ENCODE data around the gene NAGS. TPM values are rescaled to one million over a fixed set of nuclear protein-coding genes. Genes with fewer than 3 reads are reported as not detected.
"Not testable (repeated sequence)": the region's sequence is repeated elsewhere in the genome, so short reads cannot be mapped to it uniquely, and the experiment has no call there.

Gene NAGS
- polyA plus RNA-seq, 3 donors: 0.34 to 1.0 (median 0.45) TPM

DNA sequence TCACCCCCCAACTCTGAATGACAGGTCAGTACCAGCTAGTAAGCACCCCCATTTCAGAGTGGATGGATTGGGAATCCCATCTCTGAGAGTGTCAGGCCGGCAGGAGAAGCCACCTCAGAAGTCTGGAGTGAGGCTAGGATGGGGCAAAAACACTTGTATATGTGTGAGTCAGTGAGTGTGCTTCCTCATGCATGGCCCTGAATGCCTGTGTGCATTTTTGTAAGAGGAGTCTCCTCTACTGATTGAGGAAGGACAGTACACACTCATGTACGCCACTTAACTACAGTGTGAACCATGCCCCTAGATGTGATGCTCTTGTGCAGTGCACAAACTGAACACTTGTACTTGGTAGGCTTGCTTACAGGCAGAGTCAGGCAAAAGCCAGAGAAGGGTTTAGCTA, 22.3 kb upstream of the NAGS start:
- no peak overlapping the region for H3K27ac ChIP-seq (ENCODE audit: low read depth, low read length)
- WGBS, 3 donors: 73 to 80% (median 79%) methylated on average over 2 of the region's 2 CpGs

DNA sequence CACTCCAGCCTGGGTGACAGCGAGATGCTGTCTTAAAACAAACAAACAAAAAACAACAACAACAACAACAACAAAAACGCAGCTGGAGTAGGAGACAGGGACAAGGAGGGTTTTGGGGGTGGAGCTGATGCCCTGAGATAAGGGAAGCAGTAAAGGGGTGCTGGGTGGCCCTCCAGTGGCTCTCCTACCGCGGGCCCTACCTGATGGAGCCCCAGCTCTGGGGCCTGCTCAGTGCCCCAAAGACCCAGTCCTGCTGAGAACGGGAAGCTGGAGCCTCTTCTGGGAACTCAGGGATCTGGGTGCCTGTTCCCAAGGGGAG, 21.3 kb upstream of the NAGS start:
- H3K27ac ChIP-seq (ENCODE audit: low read depth, low read length): no peak overlapping the region
- 15 to 28% (median 22%) methylated on average over 5 of the region's 5 CpGs for WGBS, 3 donors

DNA sequence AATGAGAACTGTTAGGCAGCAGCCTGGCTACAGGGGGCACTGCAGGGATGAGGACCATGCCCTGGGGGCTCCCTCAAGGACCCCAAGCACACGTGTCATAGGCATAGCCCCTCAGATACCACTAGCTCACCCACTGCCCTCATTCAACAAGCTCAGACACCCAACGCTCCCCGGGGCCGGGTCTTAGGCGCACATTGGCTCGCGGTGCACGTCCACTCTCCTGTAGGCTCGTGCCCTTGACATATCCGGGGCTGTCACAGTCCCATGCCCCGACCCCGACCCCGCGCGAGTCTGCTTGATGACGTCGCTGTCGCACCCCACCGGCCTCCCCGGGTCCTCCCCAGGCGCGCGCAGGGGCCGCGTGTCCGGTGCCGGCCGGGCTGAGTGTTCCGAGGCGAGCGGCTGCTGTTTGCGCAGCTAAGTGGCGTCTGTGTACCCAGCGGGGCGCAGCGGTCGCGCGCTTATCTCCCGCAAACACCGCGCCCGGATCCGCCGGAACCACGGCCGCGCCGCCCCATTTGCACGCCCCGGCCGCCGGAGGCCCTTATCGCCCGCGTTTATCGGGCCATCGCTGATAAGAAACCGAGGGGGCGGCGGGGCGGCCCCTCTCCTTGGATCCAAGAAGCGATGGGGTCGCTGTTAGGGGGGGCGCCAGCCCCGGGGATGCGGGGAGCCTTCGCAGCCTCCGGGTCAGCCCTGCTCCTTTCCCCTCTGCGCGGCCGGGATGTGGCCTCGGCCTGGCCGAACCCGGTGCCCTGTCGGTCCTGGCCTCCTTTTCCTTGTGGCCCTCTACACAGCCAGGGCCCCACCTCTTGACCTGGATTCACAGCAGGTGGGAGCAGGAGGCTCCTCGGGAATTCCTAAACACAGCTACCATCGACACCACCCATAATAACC, 20.7 kb upstream of the NAGS start:
- no peak overlapping the region for H3K27ac ChIP-seq (ENCODE audit: low read depth, low read length)
- WGBS, 3 donors: 1 to 4% (median 2%) methylated on average over 63 to 78 of the region's 78 CpGs

DNA sequence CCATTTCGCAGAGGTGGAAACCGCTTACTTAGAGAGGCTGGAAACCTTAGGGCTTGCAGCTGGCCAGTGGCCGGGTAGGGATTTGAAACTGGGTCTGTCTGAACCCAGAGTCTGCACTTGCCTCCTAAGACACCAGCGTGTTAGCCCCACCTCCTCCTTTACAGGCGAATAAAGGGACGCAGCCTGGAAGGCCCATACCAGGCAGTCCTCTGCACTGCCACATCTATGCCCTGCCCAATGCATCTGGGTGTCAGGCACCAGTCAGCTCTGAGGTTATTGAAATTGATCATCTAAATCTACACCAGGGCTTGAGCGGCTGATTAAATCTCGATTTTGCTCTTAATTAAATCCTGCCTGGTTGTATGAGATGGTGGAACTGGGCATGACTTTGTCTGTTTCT, 19.9 kb upstream of the NAGS start:
- 84 to 85% (median 85%) methylated on average over 8 of the region's 8 CpGs for WGBS, 3 donors
- no peak overlapping the region for H3K27ac ChIP-seq (ENCODE audit: low read depth, low read length)

DNA sequence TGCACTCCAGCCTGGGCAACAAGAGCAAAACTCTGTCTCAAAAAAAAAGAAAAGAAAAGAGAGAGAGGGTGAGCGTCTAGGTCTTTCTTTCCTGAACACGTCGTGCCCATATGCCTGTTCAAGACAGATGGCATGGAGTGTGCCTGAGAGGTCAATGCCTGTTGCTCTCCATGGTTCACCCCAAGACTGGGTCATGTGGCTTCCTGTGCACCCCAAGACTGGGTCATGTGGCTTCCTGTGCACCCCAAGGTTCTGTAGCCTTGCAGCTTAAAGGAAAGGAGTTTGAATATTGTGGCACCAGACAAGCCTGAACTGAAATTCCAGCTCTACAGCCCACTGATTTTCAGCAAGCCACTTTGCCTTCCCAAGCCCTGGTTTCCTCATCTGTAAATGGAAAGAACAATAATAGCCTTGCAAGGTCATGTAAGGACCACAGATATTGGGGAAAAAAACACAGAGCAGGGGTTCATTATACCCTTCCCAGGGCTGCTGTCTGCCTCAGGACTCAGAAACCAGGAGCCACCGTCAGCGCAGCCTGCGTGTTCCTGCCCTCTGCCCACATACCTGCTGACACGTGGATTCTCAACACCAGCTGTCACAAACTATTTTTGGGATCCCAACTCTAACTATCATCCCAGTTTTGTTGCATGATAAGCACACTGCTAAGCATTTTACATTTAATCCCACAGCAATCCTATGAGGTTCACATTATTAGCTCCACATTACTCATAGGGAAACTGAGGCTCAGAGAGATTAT, 18.0 kb upstream of the NAGS start:
- no peak overlapping the region for H3K27ac ChIP-seq (ENCODE audit: low read depth, low read length)
- 86 to 90% (median 88%) methylated on average over 7 of the region's 7 CpGs for WGBS, 3 donors

DNA sequence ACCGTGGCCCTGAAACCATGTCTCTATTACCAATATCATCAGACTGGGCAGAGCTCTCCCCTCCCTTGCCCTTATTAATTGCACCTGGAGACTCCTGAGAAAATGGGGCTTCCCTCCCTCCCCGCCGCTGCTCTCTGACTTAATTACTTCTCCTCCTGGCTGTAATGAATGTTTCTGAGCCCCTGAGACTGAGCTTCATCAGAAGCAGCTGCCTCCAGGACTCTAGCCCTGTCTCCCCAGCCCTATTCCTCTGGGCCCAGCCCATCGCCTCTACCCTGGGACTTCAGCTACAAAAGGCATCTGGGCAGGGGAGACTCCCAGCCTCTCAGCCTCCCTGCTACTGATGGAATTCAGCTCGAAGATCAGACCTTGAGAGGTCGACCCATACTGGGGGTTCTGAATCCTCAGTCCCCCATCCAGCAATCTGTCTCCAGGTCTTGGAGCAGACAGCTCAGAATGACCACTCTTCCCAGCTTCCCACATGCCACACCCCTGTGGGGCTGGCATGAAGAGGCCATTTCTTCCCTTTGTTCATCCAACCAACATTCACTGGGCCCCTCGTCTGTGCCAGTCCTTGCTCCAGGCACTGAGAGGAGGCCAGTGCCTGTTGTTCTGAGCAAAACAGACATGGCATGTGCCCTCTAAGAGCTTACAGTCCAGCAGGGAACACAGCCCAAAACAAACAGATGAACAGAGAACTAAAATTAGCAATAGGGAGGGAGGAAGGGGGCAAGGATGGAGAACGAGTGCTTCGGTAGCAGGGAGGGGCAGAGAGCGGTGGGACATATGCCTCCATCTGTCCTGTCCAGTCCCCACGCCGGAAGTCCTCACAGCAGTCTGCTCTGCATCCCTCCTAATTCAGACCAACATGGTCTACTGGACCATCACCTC, 17.0 kb upstream of the NAGS start:
- no peak overlapping the region for H3K27ac ChIP-seq (ENCODE audit: low read depth, low read length)
- WGBS, 3 donors: 61 to 68% (median 67%) methylated on average over 12 of the region's 12 CpGs

DNA sequence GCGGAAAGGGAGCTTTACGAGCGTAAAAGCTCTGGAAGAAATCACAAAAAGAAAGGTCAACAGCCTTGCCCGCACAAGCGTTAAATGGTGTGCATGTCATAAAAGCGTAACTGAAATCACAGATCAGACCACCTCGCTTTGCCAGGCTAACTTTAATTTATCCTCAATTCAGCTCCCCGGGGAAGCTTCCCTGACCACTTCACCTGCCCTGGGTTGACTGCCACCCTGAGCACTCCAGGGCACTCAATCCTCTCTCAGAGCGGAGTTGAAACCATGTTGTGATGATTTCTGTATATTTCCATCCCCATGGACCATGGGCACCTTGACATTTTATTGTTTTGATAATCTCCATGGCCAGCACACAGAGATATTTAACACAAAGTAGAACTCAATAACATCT, 16.1 kb upstream of the NAGS start:
- 64 to 85% (median 84%) methylated on average over 9 of the region's 9 CpGs for WGBS, 3 donors

DNA sequence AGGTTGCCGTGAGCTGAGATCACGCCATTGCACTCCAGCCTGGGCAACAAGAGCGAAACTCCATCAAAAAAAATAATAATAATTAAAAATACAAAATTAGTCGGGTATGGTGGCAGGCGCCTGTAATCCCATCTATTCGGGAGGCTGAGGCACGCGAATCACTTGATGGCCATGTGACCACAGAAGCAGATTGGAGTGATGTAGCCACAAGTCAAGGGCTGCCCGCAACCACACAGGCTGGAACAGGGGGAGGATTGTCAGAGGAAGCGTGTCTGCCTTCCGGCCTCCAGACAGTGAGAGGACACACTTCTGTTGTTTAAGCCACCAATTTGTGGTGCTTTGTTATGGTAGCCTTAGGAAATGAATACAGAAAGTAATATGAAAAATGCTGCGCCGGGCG, 11.8 kb upstream of the NAGS start:
- no peak overlapping the region for H3K27ac ChIP-seq (ENCODE audit: low read depth, low read length)
- 92 to 97% (median 96%) methylated on average over 14 of the region's 14 CpGs for WGBS, 3 donors

More for the DNA sequence above, 16.1 kb upstream of the NAGS start:
- no peak overlapping the region for H3K27ac ChIP-seq (ENCODE audit: low read depth, low read length)

DNA sequence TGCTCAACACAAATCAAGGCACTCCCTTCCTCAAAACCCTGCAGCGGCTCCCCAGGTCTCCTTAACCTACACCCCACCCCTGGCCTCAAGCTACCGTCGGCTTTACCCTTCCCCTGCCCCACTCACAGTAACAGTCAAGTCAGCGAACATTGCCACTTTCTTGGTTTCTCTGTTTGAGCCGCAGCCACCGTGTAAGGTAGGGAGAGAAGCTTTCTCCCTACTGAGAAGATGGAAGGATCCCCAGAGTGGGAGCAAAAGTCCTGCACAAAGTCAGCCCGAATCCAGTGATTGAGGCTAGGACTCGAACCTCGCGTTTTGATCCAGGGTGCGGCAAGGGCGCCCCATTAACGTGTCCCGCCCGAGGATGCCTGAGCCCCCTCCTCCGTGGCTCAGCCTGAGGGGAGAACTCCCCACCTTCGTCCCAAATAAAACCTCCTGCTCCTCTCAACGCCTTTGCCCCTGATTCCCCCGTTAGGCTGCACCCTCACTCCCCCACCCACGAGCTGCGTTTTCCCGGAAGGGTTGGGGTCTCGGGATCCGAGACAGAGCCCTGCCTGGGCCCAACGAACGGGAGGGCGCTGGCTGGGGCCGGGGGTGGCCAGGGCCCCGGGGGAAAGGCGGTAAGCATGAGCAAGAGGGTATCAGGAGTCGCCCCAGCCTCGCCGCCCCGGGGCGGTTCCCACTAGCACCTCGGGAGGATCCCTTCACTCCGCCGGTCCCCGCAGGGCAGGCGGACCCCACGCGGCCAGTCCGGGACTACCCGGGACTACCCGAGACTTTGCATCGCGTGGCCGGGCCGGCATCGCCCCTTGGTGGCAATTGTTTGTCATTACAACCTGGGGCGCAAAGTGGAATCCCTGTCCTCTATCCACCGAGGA, 9.9 kb upstream of the NAGS start:
- no peak overlapping the region for H3K27ac ChIP-seq (ENCODE audit: low read depth, low read length)
- 7% methylated on average over 47 to 52 of the region's 52 CpGs for WGBS, 3 donors

DNA sequence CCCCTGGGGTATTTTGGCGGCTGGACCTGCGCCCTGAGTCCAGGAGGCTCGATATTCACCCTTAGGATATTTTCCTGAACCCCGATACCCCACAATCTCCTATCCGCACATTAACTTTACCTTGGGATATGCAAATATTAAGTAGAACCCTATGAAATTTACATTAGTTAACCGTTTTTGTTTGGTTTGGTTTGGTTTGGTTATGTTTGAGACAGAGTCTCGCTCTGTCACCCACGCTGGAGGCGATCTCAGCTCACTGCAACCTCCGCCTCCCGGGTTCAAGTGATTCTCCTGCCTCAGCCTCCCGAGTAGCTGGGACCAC, 9.3 kb upstream of the NAGS start:
- no peak overlapping the region for H3K27ac ChIP-seq (ENCODE audit: low read depth, low read length)
- WGBS, 3 donors: 11 to 25% (median 18%) methylated on average over 12 of the region's 12 CpGs

DNA sequence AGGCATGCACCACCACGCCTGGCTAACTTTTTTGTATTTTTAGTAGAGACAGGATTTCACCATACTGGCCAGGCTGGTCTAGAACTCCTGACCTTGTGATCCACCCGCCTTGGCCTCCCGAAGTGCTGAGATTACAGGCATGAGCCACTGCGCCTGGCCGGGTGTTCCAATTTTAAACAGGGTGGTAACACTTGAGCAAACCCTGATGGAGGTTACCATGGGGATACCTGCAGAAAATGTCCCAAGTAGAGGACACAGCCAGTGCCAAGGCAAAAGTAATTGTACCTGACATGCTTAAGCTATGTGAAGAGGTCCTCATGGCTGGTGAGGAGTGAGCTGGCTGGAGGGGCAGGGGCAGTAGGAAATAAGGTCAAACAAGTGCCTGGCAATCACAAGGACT, 7.2 kb upstream of the NAGS start:
- not testable (repeated sequence) for H3K27ac ChIP-seq (ENCODE audit: low read depth, low read length)
- 79 to 92% (median 92%) methylated on average over 5 of the region's 5 CpGs for WGBS, 3 donors

DNA sequence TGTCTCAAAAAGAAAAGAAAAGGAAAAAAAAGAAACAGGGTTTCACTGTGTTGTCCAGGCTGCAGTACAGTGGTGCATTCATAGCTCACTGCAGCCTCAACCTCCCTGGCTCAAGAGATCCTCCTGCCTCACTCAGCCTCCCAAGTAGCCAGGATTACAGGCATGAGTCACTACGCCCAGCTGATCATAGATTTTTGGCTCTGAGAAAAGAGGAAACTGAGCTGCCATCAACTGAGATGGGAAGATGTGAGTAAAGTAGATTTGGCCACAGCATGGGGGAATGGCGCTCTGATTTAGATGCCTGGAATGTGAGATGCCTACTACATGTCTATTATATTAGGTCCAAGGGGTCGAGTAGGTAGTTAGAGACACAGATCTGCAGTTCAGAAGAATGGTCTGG, 5.9 kb upstream of the NAGS start:
- WGBS, 3 donors: 73 to 87% (median 78%) methylated on average over 3 of the region's 3 CpGs
- no peak overlapping the region for H3K27ac ChIP-seq (ENCODE audit: low read depth, low read length)

DNA sequence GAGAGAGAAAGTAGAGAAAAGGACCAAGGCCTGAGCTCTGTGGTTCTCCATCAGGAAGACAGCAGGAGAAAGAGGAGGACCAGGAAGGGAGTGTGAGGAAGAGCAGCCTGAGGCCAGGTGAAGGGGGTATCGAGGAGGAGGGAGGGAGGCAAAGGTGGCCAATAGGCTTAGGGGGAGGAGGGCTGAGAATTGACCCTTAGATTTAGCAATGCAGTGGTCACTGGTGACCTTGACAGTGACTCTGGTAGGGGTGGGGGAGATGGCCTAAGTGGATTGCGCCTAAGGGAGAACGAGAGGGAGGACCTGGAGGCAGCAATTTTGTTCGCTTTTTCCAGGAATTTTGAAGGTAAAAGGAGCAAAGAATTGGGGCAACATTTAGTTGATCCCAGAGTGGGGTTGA, 5.4 kb upstream of the NAGS start:
- no peak overlapping the region for H3K27ac ChIP-seq (ENCODE audit: low read depth, low read length)
- 81 to 88% (median 87%) methylated on average over 4 of the region's 4 CpGs for whole genome bisulfite sequencing, 3 donors

DNA sequence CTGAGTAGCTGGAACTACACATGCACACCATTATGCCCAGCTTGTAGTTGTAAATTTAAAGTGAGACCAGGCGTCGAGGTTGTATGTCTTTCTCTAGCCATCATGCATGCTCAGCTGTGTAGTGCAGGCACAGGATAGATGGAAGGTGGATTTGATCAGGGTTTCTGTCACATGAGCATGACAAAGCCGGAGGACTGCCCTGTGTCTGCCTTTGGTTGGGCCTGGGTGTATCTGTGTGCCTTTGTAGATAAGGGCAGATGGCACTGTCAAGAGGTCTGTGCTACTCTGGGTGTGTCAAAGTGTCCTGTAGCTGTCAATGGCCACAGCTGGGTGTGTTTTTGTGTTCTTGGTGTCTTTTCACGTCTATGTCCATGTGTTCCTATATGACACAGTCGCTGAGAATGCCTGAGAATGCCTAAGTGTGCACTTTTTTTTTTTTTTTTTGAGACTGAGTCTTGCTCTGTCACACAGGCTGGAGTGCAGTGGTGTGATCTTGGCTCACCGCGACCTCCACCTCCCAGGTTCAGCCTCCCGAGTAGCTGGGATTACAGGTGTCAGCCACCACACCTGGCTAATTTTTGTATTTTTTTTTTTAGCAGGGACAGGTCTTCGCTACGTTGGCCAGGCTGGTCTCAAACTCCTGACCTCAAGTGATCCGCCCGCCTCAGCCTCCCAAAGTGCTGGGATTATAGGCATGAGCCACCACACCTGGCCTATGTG, 4.1 kb upstream of the NAGS start:
- WGBS, 3 donors: 88 to 92% (median 89%) methylated on average over 8 to 12 of the region's 12 CpGs
- no peak overlapping the region for H3K27ac ChIP-seq (ENCODE audit: low read depth, low read length)

DNA sequence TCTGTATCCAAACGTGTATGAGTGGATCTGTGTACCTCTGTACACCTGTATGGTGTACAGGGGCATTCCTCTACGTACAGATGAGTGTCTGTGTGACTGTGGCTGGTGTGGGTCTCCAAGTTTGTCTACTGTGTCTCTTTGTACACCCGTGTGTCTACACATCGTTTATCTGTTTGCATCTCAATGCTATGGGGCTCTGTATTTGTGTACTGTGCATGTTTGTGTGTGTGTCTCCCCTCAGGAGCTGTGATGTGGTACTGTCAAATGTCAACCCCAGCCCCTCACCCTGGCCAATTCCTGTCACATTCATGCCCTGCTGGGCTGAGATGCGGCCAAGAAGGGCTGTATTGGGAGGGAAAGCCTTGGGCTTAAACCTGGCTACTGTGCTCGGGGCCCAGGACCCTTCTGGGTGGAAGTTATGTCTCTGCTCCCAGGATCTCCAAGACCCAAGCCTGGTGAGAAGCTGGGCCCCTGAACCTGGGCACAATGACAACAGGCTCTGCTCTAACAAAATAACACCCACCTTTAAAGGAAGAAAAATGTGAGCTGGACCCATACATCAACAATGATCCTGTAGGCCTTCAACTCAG, 3.5 kb upstream of the NAGS start:
- no peak overlapping the region for H3K27ac ChIP-seq (ENCODE audit: low read depth, low read length)
- 80 to 85% (median 84%) methylated on average over 6 of the region's 6 CpGs for WGBS, 3 donors

DNA sequence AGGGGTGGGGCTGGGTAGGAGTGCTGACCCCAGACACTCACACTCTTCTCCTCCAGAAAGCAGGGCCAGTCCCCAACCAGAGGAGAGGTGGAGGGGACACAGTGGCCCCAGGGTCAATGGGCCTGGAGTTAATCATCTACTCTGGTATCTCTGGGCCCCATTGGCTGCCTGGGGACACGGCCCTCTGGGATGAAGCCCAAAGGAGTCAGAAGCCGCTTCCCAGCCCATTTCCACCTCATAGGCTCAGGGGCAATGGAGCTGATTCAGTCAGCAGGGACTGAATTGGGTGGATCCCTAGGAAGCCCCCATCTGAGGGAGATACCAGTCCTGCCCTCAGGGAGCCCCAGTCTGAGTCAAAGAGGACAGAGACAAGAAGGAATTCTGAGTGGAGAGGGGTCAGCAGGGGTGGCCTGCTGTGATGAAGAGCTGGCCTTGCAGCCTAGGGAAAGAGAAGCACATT, 2.9 kb upstream of the NAGS start:
- no peak overlapping the region for H3K27ac ChIP-seq (ENCODE audit: low read depth, low read length)
- 59 to 89% (median 89%) methylated on average over 2 of the region's 2 CpGs for whole genome bisulfite sequencing, 3 donors
